ENCODE results near the gene MRTFB. TPM values are rescaled to one million over a fixed set of nuclear protein-coding genes. Genes with fewer than 3 reads are reported as not detected.

MRTFB gene
- total RNA-seq, 2 experiments from 2014 or later: 12.5 to 13.6 TPM

- Mint-ChIP-seq H3K4me1 (no peaks in the 10 kb centered on the region), H3K36me3 (ENCODE audit: low read depth) (peaks cover 21% of the 10 kb centered on the region), H3K27ac (no peak overlapping the region), H3K4me3 (no peak overlapping the region), H3K27me3 (no peaks in the 10 kb centered on the region), H3K9me3 (peaks cover under 1% of the 10 kb centered on the region)
- DNase-seq: no peak
- POLR2A ChIA-PET: no interaction called here
- CTCF ChIA-PET: interaction anchor here (0.9 kb wide), 1 partner anchor 15 kb away, joined by 3 read pairs; no protein-coding TSS in a partner anchor
Observed at GRCh38 chr16:14264327-14264943, 193.3 kb downstream of the MRTFB start.

DNA sequence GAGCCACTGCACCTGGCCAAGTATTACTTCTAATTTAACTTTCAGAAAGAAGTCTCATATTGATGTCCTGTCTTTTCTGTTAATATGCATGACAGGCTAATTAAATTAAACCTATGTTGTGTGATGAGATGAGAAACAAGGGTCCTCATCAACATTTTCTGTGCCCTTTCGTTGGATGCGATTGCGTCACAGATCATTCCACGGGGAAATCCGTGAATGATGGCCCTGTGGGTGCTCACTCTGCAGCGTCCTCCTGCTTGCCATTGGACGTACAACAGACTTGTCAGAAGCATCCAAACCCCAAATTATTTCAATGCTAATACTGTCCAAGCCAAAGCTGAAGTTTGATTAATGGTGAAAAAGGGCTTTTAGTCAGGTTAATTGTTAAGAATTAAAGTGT, 197.0 kb downstream of the MRTFB start:
- H3K27ac Mint-ChIP-seq: no peak overlapping the region
- POLR2A ChIA-PET: no interaction called here
- H3K36me3 Mint-ChIP-seq (ENCODE audit: low read depth): peaks cover 13% of the 10 kb centered on the region
- H3K9me3 Mint-ChIP-seq: peaks cover 7% of the 10 kb centered on the region
- CTCF ChIA-PET: interaction anchor here (0.7 kb wide), 1 partner anchor 64 kb away, joined by 3 read pairs; no protein-coding TSS in a partner anchor
- DNase-seq: no peak
- no peak overlapping the region for H3K4me3 Mint-ChIP-seq
- H3K27me3 Mint-ChIP-seq: no peaks in the 10 kb centered on the region
- H3K4me1 Mint-ChIP-seq: no peaks in the 10 kb centered on the region

DNA sequence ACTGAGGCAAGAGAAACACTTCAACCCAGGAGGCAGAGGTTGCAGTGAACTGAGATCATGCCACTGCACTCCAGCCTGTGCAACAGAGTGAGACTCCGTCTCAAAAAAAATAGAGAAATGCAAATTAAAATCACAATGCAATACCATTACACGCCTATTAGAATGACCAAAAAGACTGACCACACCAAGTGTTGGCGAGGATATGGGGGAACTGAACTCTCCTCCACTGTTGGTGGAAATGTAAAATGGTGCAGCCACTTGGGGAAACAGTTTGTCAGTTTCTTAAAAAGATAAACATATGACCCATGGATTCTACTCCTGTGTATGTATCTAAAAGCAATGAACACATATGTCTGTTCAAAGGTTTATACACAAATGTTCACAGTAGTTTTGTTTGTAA, 204.8 kb downstream of the MRTFB start:
- DNase-seq: no peak
- Mint-ChIP-seq H3K4me1 (no peaks in the 10 kb centered on the region), H3K27ac (no peak overlapping the region), H3K36me3 (ENCODE audit: low read depth) (no peaks in the 10 kb centered on the region), H3K4me3 (no peak overlapping the region), H3K9me3 (no peaks in the 10 kb centered on the region), H3K27me3 (peaks cover 4% of the 10 kb centered on the region)
- CTCF ChIA-PET: no interaction called here
- POLR2A ChIA-PET: no interaction called here

DNA sequence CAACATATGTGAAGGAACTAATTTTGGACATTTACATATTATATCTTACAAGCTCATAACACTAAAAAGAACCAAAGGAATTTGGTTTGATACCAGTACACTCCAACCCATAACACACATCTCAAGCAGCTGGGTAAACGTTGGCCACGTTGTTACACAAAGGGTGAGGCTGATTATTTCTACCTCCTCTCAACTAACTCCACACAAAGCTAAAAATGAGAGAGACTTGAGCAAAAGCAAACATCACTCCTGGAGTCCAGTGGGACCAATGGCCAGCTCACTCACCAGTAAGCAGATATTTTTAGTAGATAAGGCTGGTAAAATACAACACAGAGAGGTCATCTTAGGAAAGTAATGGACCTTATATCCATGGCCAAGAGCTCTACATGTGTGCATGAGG, 207.6 kb downstream of the MRTFB start:
- Mint-ChIP-seq H3K4me1 (no peaks in the 10 kb centered on the region), H3K4me3 (no peak overlapping the region), H3K27me3 (peaks cover 4% of the 10 kb centered on the region), H3K9me3 (no peaks in the 10 kb centered on the region), H3K36me3 (ENCODE audit: low read depth) (no peaks in the 10 kb centered on the region), H3K27ac (no peak overlapping the region)
- DNase-seq: no peak
- ChIA-PET CTCF (interaction anchor here (1.0 kb wide), 1 partner anchor 11 kb away, joined by 3 read pairs; no protein-coding TSS in a partner anchor), POLR2A (no interaction called here)

DNA sequence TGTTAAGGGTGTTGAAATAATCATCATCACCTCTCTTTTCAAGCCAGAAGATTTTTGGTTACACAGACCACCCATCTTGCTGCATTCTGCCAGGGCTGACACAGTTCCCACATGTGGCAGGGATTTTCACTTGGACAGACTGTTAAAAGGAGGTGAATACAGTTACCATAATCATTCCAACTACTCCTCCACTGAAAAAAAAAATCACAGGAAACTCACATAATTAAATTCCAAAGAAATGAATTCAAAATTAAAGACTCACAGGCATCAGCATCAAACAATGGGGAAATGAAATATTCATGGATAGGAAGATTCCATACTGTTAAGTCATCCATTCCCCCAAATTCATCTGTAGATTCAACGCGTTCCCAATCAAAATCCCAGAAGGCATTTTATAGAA, 209.4 kb downstream of the MRTFB start:
- ChIA-PET CTCF (no interaction called here), POLR2A (no interaction called here)
- no peaks in the 10 kb centered on the region for H3K36me3 Mint-ChIP-seq (ENCODE audit: low read depth)
- no peak for DNase-seq
- H3K27ac Mint-ChIP-seq: no peak overlapping the region
- no peaks in the 10 kb centered on the region for H3K9me3 Mint-ChIP-seq
- peaks cover 4% of the 10 kb centered on the region for H3K27me3 Mint-ChIP-seq
- H3K4me1 Mint-ChIP-seq: peaks cover 7% of the 10 kb centered on the region
- H3K4me3 Mint-ChIP-seq: no peak overlapping the region

GRCh38 chr16:14283786-14284185, 212.7 kb downstream of the MRTFB start:
- Mint-ChIP-seq H3K27me3 (no peaks in the 10 kb centered on the region), H3K4me1 (peaks cover 17% of the 10 kb centered on the region), H3K9me3 (no peaks in the 10 kb centered on the region), H3K36me3 (ENCODE audit: low read depth) (peaks cover 2% of the 10 kb centered on the region), H3K4me3 (no peak overlapping the region), H3K27ac (no peak overlapping the region)
- ChIA-PET POLR2A (no interaction called here), CTCF (no interaction called here)
- DNase-seq: no peak

- no peaks in the 10 kb centered on the region for H3K27me3 Mint-ChIP-seq
- CTCF ChIA-PET: no interaction called here
- H3K36me3 Mint-ChIP-seq (ENCODE audit: low read depth): peaks cover 7% of the 10 kb centered on the region
- H3K9me3 Mint-ChIP-seq: peaks cover 5% of the 10 kb centered on the region
- H3K4me3 Mint-ChIP-seq: peak overlapping the region; percentile 93
- H3K4me1 Mint-ChIP-seq: peaks cover 17% of the 10 kb centered on the region
- no peak for DNase-seq
- no peak overlapping the region for H3K27ac Mint-ChIP-seq
- POLR2A ChIA-PET: no interaction called here
Observed at GRCh38 chr16:14284371-14284770, 213.3 kb downstream of the MRTFB start.

- peak; percentile 70 for DNase-seq
- H3K9me3 Mint-ChIP-seq: peaks cover 11% of the 10 kb centered on the region
- H3K27ac Mint-ChIP-seq: peak overlapping the region; percentile 84
- H3K4me3 Mint-ChIP-seq: peak overlapping the region; percentile 93
- H3K27me3 Mint-ChIP-seq: no peaks in the 10 kb centered on the region
- H3K36me3 Mint-ChIP-seq (ENCODE audit: low read depth): peaks cover 10% of the 10 kb centered on the region
- H3K4me1 Mint-ChIP-seq: peaks cover 17% of the 10 kb centered on the region
- ChIA-PET POLR2A (interaction anchor here (1.2 to 1.9 kb wide), 4 partner anchors 41 to 365 kb away, joined by 3 to 6 read pairs (median 6); partner anchors contain the start of gene ERCC4), CTCF (interaction anchor here (0.5 to 2.6 kb wide), 8 partner anchors 34 to 367 kb away, joined by 3 to 28 read pairs (median 6); partner anchors contain the start of gene ERCC4)
Observed at GRCh38 chr16:14284930-14285512, 213.9 kb downstream of the MRTFB start.

GRCh38 chr16:14285513-14286367, 214.6 kb downstream of the MRTFB start:
- peak; percentile 94 for DNase-seq
- Mint-ChIP-seq H3K27me3 (no peaks in the 10 kb centered on the region), H3K9me3 (peaks cover 12% of the 10 kb centered on the region), H3K4me1 (peaks cover 17% of the 10 kb centered on the region), H3K36me3 (ENCODE audit: low read depth) (peaks cover 12% of the 10 kb centered on the region), H3K27ac (peak overlapping the region; percentile 84), H3K4me3 (peak overlapping the region; percentile 93)
- ChIA-PET POLR2A (interaction anchor here (1.0 to 1.9 kb wide), 5 partner anchors 42 to 366 kb away, joined by 3 to 6 read pairs (median 5); partner anchors contain the start of gene ERCC4), CTCF (interaction anchor here (0.5 to 2.6 kb wide), 9 partner anchors 35 to 368 kb away, joined by 3 to 28 read pairs (median 5); partner anchors contain the start of gene ERCC4)

- Mint-ChIP-seq H3K36me3 (ENCODE audit: low read depth) (peaks cover 12% of the 10 kb centered on the region), H3K9me3 (peaks cover 12% of the 10 kb centered on the region), H3K27me3 (no peaks in the 10 kb centered on the region), H3K4me3 (peak overlapping the region; percentile 93), H3K27ac (no peak overlapping the region), H3K4me1 (peaks cover 17% of the 10 kb centered on the region)
- POLR2A ChIA-PET: interaction anchor here (1.0 to 1.9 kb wide), 5 partner anchors 43 to 367 kb away, joined by 3 to 6 read pairs (median 5); partner anchors contain the start of gene ERCC4
- CTCF ChIA-PET: interaction anchor here (0.6 to 2.6 kb wide), 6 partner anchors 36 to 369 kb away, joined by 3 to 28 read pairs (median 6); partner anchors contain the start of gene ERCC4
- DNase-seq: peak; percentile 40
Observed at GRCh38 chr16:14286368-14287230, 215.5 kb downstream of the MRTFB start.

- no peaks in the 10 kb centered on the region for H3K27me3 Mint-ChIP-seq
- peak; percentile 42 for DNase-seq
- ChIA-PET POLR2A (no interaction called here), CTCF (interaction anchor here (0.7 to 1.3 kb wide), 3 partner anchors 11 to 366 kb away, joined by 3 to 9 read pairs (median 4); no protein-coding TSS in a partner anchor)
- no peak overlapping the region for H3K27ac Mint-ChIP-seq
- peaks cover 12% of the 10 kb centered on the region for H3K9me3 Mint-ChIP-seq
- peaks cover 12% of the 10 kb centered on the region for H3K36me3 Mint-ChIP-seq (ENCODE audit: low read depth)
- peaks cover 14% of the 10 kb centered on the region for H3K4me1 Mint-ChIP-seq
- H3K4me3 Mint-ChIP-seq: no peak overlapping the region
Observed at GRCh38 chr16:14289692-14290340, 218.7 kb downstream of the MRTFB start.

GRCh38 chr16:14291286-14291685, 220.2 kb downstream of the MRTFB start:
- Mint-ChIP-seq H3K36me3 (ENCODE audit: low read depth) (peaks cover 12% of the 10 kb centered on the region), H3K4me3 (no peak overlapping the region), H3K27ac (no peak overlapping the region), H3K27me3 (no peaks in the 10 kb centered on the region), H3K4me1 (peaks cover 6% of the 10 kb centered on the region), H3K9me3 (peaks cover 12% of the 10 kb centered on the region)
- ChIA-PET CTCF (interaction anchor here (0.7 kb wide), 1 partner anchor 372 kb away, joined by 3 read pairs; the partner anchor contains the start of gene ERCC4), POLR2A (no interaction called here)
- no peak for DNase-seq

All from activated CD4-positive, alpha-beta memory T cell treated with anti-CD3 and anti-CD28 coated beads, Interleukin-2, amount 10 ng/mL, durations not matched to agents 7 days and 5 days (primary cell).